Activated gamma-delta T cell treated with Interleukin-2 at 50 U/mL for 16 hours (primary cell): ENCODE results near the gene BRSK1.

Experiments
- DNase-seq: peaks from one replicate; pipeline ENCODE4 v3.0.0-alpha.2; 2020

BRSK1 gene

DNA sequence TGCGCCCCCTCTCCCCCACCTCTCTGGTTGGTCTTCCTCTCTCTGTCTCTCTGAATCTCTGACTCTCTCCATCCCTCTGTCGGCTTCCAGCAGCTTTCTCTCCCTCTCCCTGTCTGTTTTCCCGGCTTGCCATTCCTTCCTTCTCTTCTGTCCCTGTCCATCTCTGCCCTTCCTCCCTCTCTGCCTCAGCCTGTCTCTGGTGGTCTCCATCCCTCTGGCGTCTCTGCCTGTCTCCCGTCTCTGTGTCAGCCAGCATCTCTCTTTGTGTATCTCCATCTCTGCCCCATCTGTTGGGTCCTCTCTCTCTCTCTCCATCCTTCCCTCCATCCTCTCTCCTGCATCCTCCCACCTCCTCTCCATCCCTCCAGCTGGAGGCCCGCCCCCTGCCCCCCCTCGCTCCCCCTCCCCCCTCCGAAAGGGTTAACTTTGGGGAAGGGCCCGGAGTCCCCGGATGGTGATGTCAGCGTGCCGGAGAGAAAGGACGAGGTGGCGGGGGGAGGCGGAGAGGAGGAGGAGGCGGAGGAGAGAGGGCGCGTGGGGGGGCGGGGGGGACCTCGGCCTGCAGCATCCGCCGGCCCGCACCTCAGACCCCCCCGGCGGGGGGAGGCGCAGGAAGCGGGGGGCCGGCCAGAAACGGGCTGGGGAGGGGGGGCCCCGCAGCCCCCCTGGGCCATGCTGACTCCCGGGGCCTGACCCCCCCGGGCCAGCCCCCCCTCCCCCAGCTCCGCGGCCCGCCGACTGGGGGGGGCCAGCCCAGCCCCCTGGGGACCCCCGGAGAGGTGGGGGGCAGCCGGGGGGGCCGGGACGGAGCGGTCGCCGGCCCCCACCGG lies at the start of gene BRSK1:
BRSK1 (plus strand) TSS at position 450 of the 830 bp plus-strand sequence. CDS start 446 bp downstream, outside the sequence.
- peak; percentile 48 for DNase-seq

- DNase-seq: no peak
Observed at GRCh38 chr19:55238030-55238429, 45.8 kb upstream of the BRSK1 start.

DNA sequence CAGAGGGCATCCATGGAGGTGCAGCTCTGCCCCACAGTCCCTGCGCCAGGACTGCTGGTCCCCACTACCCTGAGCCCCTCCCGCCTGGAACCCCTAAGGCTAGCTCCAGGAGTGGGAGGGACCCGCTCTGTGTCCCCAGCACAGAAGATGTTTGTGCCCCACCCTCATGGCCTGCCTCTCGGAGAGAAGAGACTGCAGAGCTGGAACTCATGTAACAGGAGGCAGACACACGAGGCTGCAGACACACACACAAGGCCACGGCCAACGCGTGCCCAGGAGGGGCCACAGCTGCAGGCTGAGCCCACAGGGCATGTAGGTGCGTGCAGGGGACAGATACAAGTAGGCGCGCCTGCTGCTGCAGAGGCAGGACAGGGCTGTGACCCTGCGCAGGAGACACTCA lies 44.8 kb upstream of the BRSK1 start:
- no peak for DNase-seq

DNA sequence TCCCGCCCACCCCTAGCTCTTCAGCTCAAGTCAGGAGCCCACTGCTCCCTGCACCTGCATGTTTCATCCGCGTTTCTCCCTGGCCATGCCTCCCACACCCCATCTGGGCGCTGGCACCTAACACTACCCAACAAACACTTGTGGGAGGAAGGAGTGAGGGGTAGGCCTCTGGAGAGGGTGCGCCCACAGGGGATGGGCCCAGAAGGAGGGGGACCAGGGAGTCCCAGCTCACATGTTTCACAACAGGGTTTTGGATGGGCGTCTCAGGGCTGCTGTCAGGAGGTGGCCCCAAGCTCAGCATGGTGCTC lies 43.1 kb upstream of the BRSK1 start:
- DNase-seq: no peak

GRCh38 chr19:55241143-55241934 lies 42.5 kb upstream of the BRSK1 start:
- no peak for DNase-seq

DNA sequence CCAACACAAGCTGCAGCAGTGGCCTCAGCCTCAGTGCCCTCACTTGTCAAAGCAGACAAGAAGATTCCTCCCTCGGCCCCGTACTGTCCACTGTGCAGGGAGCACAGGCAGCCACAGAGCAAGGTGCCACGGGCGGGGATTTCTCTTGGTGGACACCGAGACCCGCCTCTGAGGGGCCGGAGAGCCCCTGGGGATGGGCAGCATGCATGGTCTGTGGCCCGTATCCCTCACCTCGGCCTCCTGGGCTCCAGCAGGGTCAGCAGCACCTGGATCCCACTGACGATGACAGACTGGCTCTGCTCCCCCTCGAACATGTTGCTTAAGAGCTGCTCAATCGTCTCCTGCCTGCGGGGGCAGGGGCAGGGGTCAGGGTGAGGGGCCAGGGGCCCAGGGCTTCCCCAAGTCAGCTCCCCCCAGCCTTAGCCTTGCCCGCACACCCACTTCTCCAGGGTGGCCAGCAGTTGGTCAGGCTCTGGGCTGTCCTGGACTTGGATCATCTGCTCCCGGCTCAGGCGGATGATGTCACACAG lies 41.8 kb upstream of the BRSK1 start:
- DNase-seq: no peak

GRCh38 chr19:55242517-55242916 lies 41.3 kb upstream of the BRSK1 start:
- no peak for DNase-seq

GRCh38 chr19:55244004-55244680 lies 39.7 kb upstream of the BRSK1 start:
- no peak for DNase-seq

- DNase-seq: no peak
Observed at GRCh38 chr19:55245236-55245904, 38.4 kb upstream of the BRSK1 start.

DNA sequence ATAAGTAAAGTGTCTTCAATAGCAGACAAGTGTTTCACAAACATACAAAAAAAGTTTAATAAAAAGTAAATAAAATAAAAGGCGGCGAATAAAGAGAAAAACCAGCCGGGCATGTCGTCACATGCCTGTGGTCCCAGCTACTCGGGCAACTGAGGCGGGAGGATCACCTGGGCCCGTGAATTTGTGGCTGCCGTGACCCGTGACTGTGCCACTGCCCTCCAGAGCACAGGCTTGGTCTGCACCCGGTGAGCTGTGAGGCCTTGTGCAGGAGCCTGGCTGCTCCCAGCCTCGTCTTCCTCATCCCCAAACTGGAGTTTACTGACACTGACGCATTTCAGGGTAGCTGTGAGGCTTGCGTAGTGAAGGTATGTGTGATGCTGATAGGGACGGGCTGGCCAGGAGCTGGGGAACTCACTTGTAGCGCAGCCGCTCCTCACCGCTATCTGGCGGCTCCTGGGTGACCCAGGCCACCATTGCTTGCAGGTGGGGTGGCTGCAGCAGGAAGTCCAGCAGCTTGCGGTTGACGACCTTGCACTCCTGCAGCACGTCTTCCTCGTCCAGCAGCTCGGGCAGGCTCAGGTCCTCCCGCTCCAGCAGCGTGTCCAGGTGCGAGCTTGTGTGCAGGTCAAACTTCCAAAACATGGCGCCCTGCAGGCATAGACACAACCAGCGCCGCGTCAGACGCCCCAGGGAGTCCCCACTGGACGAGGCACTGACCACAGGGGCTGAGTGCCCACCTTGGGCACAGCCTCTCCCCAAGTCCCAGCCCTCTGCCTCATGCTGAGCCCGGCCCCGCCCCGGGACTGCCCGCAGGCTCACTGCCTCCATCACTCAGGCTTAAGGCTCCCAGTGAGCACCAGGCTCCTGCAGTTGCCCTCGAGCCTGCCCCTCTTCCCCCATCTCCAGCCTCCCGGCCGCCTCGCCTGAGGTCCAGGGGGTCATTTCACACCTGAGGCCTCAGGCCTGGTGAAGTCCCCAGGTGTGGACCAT lies 37.0 kb upstream of the BRSK1 start:
- DNase-seq: no peak

DNA sequence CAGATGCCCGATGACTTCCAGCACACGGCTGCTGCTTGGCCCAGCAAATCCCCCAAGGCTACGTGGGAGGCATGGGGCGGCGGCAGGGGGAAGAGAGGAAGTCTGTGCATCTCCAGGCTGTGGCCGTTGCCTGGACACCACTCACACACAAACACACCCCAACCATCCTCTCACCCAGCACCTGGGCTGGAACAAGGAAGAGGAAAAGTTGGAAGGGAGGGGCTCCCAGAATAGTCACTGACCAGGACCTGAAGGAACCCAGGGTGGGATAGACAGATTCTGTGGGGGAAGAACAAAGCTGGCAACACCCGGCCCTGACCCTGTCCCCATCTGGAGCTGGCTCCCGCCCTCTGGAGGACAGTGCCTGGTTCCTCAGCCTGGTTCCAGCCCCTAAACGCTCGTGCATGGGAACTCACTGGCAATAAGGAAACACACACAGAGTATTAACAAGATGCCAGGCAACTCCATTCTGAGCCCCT lies 36.1 kb upstream of the BRSK1 start:
- no peak for DNase-seq

DNA sequence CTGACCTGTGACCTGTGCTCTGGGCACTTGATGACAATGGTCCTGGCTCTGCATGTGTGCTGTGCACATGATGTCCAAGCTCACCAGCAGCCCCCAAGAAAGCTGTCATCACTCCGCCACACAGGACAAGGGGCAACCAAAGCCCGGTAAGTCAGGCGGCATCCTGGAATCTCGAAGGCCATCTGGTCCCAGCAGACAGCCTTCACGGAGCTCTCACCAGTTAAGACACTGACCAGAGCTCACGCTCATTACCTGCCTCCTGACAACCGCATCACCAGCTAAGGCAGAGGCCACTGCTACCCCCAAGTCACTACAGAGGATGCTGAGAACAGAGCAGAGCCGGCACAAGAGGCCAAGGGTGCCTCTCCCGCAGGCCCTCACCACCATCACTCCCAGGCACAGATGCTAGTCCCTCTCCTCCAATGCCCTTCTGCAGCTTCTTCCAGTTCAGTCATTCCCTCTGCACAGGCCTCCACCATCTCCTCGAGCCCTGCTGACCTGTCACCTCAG lies 35.6 kb upstream of the BRSK1 start:
- no peak for DNase-seq

- no peak for DNase-seq
Observed at GRCh38 chr19:55248704-55249103, 35.1 kb upstream of the BRSK1 start.

- DNase-seq: no peak
Observed at GRCh38 chr19:55249841-55250240, 34.0 kb upstream of the BRSK1 start.

DNA sequence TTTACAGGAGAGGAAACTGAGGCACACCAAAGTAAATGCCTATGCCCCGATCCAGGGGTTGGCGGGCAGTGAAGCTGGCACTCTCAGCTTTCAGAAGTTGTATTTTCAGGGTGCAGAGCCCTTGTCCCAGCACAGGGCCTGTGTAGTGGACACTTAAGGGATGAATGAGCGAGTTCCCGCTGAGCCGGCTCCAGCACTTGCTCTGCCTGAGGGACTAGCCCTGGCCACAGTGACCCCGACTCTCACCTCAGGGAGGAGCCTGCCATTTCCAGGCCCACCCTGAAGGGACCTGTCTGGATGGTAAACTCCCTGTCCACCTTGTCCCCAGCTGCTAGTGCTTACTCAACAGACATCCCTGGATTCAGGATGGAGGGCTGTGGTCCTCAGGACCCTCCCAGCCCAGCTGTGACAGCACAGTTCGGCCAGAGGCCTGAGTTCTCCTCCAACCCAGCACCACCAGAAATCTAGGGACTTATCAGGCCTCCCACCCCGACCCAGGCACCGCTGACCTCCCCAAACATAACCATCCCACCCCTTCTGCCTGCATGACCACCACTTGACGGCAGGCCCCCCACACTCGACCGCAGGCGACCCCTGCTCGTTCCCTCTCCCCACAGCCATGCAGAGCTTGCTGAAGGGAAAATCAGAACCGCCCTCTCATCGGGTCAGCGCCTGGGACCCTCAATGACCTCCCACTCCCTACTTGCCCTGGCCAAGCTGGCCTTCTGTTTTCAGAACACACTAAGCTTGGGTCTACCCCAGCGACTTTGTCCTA lies 33.3 kb upstream of the BRSK1 start:
- DNase-seq: no peak

DNA sequence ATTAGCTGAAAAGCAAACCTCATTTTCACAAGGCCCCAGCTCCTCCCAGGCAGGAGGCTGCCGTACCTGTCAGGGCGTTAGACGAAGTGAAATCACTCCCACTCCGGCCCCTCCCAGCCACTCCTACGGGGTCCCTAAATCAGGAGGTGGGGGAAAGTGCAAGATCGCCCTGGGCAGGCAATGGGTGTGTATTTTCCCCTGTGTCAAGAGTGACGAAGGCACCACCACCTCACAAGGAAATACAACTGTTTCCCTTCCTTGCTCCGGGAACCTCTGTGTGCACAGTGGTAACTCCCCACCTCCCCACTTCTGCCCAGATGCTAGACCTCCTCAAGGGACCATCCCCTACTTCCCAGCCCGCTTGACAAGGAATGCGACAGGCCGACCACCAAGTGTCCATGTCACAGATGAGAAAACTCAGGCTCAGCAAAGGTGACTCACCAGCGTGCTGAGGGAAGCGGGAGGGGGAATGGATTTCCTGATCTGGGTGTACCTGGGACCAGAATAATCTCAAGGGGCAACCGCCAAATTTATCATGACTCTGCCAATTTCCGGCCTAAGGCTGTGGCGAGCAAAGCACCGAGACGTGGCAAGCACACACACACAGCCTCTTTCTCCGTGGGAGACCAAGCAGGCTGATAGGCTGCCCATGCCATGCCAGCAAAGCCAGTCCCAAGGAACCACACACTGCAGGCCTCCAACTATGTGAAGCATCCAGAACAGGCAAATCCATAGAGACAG lies 32.3 kb upstream of the BRSK1 start:
- peak; percentile 47 for DNase-seq

DNA sequence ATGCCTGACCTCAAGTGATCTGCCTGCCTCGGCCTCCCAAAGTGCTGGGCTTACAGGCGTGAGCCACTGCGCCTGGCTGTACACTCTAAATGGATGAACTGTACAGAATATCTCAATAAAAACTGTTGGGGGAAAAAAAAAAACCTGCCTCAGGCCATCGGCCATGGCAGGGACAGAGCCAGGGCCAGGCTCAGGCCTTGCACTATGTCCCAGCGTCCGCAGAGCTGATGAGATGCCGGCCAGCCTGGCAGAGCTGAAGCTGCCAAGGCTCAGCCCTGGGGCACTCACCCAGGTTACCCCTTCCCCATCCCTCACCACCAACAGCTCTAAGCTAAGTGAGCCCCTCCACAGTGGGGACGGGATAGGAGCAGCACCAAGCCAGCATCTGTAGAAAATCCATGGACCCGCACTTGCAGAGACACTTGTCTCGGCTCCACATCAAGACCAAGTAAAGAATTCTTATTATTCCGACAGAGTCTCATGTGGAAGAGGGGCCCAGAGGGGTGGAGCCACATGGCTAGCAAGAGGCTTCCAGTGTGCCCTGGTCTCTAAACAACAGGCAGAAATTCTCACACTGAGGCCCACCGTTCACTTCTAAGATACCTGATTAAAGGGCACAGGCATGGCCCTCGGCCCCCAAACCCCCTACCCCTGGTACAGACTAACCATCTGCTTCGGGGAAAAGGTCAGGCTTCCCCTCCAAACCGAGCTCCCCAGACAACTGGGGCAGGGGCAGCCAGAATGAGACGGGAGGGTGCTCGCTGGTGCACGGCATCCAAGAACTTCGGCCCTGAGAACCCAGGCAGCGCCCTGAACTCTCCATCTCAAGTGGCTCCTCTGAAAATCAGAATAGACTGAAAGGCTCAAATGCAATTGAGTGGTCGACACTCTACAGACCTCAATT lies 30.8 kb upstream of the BRSK1 start:
- no peak for DNase-seq

DNA sequence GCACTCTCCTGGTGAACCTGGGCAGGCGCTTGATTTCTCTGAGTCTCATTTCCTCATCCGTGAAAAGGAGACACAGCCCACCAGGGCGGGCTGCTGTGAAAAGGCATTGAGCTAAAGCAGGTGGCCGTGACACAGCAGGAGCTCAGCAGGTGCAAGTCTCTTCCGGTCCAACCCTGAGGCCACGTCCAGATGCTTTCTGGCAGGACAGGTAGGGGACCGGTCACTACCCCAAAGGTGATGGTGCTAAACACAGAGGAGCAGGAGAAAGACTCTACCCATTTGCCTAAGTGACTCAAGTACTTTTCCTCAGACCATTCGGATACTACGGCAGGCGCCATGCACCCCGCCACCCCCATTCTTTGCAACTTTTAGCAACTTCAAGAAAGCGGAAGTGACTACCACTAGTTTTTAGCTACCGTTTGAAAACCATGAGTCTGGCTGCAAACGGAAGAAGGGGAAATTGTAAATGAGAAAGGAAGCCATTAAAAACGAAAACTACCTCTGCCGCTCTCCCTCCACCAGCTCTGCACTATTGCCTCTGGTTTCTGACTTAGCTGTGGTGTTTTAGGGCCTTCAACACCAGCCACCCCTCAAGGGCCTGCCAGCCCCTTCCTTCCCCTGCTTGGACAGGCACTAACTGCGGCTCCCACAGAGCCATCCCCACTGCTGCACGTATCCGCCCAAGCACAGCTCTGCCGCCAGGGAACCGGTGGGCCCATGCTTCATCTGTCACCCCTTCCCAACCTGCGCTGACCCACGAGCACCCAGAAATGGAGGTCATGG lies 29.8 kb upstream of the BRSK1 start:
- peak; percentile 65 for DNase-seq
